Kidney (tissue), 14 donors: ENCODE results near the gene CERS1. TPM values are rescaled to one million over a fixed set of nuclear protein-coding genes. Genes with fewer than 3 reads are reported as not detected.
A peak's percentile ranks its signal among the peaks of the same experiment; 100 is the strongest.

Experiments
- DNase-seq, 5 donors: peaks; one replicate each; pipeline ENCODE4 v3.0.0-alpha.2; 2013 to 2020
- FAIRE-seq: peaks from 2 replicates; lab custom pipeline; 2012; peaks lifted over from hg19 to GRCh38; lab: Jason Lieb, UNC
- H3K27ac ChIP-seq, 2 donors: one replicate each; pipeline ENCODE4 v1.7.0; 2013; ENCODE audit warnings: low read depth in 2 of 2, low read length in 2 of 2, inconsistent platforms in 1 of 2
- H3K27me3 ChIP-seq: one replicate; pipeline ENCODE4 v1.7.1; 2013; ENCODE audit warnings: low read length, inconsistent platforms; ENCODE audit not compliant: control insufficient read depth, insufficient read depth
- H3K36me3 ChIP-seq, 3 donors: one replicate each; pipeline versions ENCODE4 v1.7.0 to v1.7.1; 2013; ENCODE audit warnings: low read length in 3 of 3, control low read depth in 1 of 3, inconsistent platforms in 1 of 3; ENCODE audit not compliant: insufficient read depth in 3 of 3, control insufficient read depth in 2 of 3
- H3K4me1 ChIP-seq, 3 donors: one replicate each; pipeline versions ENCODE4 v1.7.0 to v1.7.1; 2013; ENCODE audit warnings: low read length in 3 of 3, inconsistent platforms in 1 of 3, low read depth in 1 of 3; ENCODE audit not compliant: control insufficient read depth in 2 of 3, insufficient read depth in 2 of 3
- H3K4me3 ChIP-seq, 3 donors: one replicate each; pipeline versions ENCODE4 v1.7.0 to v1.8.1; 2013; ENCODE audit warnings: low read length in 3 of 3, control low read depth in 1 of 3, inconsistent platforms in 1 of 3
- H3K9ac ChIP-seq, 3 donors: one replicate each; pipeline versions ENCODE4 v1.7.0 to v1.7.1; 2013; ENCODE audit warnings: low read length in 3 of 3, control low read depth in 1 of 3, inconsistent platforms in 1 of 3
- H3K9me3 ChIP-seq, 3 donors: one replicate each; pipeline versions ENCODE4 v1.7.0 to v1.7.1; 2013; ENCODE audit warnings: low read length in 3 of 3, control low read depth in 1 of 3, inconsistent platforms in 1 of 3; ENCODE audit not compliant: control insufficient read depth in 2 of 3, insufficient read depth in 1 of 3
- intact Hi-C: fragments of 100-400 bp; cut with DNase I; formaldehyde crosslinking; loops from one replicate; pipeline ENCODE4 v1.11.1; 2022
- polyA plus RNA-seq: library from polyadenylated mRNA; stranded (reverse); fragments of 350-450 nt; fragmentation: Illumina TruSeq; extraction: RNeasy Lipid Tissue Mini Kit (QIAGEN cat#74804); gene quantifications from one replicate; pipeline ENCODE4 v1.2.3, GENCODE V29; 2014; ENCODE audit warnings: low read depth, low replicate concordance; ENCODE audit not compliant: insufficient read depth
- total RNA-seq: library from RNA; stranded (reverse); fragmentation: NEBNext Ultra II Directional; extraction: Animal tissue kit (Norgen Biotek cat#: 25700); gene quantifications from one replicate; pipeline ENCODE4 v1.2.1, GENCODE V29; 2021
- TF ChIP-seq, protein P1 (sequence below): IDR thresholded peaks from 3 replicates; pipeline ENCODE4 v1.5.1; 2012; ENCODE audit warnings: mild to moderate bottlenecking, moderate library complexity, borderline replicate concordance; ENCODE audit not compliant: insufficient read depth; ENCODE audit errors: extremely low read depth
- donor health status: control.
- donor health status: control.
- donor health status: control.
- donor health status: control.
- donor health status: control.
- donor health status: DM: yes; HTN: yes; CAD: no.
- donor health status: Normal renal cell carcinoma (clear cell type).

The CERS1 gene
- total and polyA plus RNA-seq, 2 donors from 2014 or later, result 0.50 TPM; not detected in 1

DNA sequence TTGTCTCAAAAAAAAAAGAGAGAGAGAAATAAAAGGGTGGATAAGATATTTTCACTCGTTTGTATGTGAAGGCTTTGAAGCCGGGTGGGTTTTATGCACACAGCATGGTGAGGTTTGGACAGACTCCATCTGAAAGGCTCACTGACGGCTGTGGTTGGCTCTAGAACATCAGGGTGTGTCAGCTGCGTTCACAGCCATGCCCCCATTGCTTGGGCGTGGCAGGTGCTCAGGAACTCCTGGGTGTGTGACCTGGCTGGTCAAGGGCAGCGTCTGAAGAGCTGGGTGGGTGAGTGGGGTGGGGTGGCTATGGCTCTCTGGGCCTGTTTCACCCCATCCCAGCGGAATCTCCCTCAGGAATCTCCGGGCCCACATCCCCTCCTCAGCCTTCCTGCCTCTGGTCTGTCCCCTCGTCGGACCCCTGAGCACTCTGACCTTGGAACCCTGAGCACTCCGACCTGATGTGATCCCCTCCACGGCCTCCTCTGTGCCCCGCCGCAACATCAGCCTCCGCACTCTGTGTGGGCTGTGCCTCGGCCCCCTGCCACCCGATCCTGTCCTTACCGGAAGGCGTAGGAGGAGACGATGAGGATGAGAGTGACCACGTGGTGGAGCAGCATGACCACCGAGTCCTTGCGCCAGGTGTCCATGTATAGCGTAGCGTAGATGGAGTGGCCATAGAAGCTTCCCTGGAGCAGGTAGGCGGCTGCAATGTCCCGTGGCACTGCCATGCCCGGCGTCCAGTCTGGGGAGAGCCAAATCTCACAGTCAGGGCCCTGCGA lies 12.2 kb downstream of the CERS1 start:
- TF ChIP-seq, protein P1, sequence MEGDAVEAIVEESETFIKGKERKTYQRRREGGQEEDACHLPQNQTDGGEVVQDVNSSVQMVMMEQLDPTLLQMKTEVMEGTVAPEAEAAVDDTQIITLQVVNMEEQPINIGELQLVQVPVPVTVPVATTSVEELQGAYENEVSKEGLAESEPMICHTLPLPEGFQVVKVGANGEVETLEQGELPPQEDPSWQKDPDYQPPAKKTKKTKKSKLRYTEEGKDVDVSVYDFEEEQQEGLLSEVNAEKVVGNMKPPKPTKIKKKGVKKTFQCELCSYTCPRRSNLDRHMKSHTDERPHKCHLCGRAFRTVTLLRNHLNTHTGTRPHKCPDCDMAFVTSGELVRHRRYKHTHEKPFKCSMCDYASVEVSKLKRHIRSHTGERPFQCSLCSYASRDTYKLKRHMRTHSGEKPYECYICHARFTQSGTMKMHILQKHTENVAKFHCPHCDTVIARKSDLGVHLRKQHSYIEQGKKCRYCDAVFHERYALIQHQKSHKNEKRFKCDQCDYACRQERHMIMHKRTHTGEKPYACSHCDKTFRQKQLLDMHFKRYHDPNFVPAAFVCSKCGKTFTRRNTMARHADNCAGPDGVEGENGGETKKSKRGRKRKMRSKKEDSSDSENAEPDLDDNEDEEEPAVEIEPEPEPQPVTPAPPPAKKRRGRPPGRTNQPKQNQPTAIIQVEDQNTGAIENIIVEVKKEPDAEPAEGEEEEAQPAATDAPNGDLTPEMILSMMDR, result no peak
- intact Hi-C loops, result no loop called here
- peak in 4 of 5 donors; percentile 66 to 77 (median 68) for DNase-seq
- Histone ChIP-seq H3K27ac (no peak overlapping the region), H3K9ac (no peak overlapping the region), H3K36me3 (no peaks in the 10 kb centered on the region), H3K4me3 (no peak overlapping the region), H3K27me3 (no peaks in the 10 kb centered on the region), H3K9me3 (no peaks in the 10 kb centered on the region), H3K4me1 (no peaks in the 10 kb centered on the region)
- no peak for FAIRE-seq

DNA sequence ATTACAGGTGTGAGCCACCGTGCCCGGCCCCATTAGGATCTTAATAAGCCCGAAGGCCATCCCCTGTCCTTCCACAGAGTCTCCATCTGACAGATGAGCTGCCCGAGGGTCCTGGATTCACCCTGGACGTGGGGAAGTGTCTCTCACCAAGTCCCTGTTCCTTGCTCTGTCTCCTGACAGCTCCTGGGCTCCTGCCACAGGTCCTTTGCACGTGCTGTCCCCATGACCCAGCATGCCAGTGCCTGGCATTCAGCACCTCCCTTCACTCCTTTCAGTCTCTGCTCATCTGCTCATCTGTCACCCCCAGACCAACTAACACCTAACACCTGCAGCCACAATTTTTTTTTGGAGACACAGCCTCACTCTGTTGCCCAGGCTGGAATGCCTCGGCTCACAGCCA lies 14.5 kb downstream of the CERS1 start:
- TF ChIP-seq, protein P1, result no peak
- DNase-seq (no peak), FAIRE-seq (no peak)
- Histone ChIP-seq H3K9ac (no peak overlapping the region), H3K4me1 (no peaks in the 10 kb centered on the region), H3K9me3 (no peaks in the 10 kb centered on the region), H3K36me3 (no peaks in the 10 kb centered on the region), H3K4me3 (no peak overlapping the region), H3K27me3 (no peaks in the 10 kb centered on the region), H3K27ac (no peak overlapping the region)
- intact Hi-C loops, result no loop called here

DNA sequence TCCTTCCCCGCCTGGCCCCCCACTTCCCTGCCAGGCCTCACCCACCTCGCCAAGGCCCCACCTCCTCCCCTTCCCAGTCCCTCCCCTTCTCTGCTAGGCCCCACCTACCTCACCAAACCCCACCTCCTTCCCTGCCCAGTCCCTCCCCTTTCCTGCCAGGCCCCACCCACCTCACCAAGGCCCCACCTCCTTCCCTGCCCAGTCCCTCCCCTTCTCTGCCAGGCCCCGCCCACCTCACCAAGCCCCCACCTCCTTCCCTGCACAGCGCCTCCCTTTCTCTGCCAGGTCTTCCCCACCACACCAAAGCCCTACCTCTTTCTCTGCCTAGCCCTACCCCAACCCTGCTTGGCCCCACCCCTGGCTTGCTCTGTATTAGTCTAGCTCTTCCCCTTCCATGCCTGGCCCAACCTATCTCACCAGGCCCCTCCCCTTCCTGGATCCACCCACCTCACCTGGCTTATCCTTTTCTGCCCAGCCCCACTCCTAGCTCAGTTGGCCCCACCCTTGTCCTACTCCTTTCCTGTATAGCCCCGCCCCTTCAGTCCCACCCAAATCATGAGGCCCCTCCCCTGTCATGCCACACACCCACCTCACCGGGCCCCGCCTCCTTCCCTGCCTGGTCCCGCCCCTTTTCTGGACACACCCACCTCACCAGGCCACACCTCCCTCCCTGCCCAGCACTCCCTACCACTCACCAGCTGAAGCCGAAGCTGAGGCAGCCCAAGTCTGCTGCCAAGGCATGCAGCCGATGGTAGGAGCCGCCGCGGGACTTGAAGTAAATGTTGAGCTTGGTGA lies 16.2 kb downstream of the CERS1 start:
- no peak overlapping the region for H3K9ac ChIP-seq
- H3K9me3 ChIP-seq, result no peaks in the 10 kb centered on the region
- H3K27me3 ChIP-seq, result no peaks in the 10 kb centered on the region
- intact Hi-C loops, result no loop called here
- TF ChIP-seq, protein P1, result no peak
- DNase-seq (peak in 2 of 5 donors; percentile 59 to 72), FAIRE-seq (no peak)
- H3K36me3 ChIP-seq, result no peaks in the 10 kb centered on the region
- no peak overlapping the region for H3K4me3 ChIP-seq
- no peak overlapping the region for H3K27ac ChIP-seq
- H3K4me1 ChIP-seq, result no peaks in the 10 kb centered on the region
